Stimulated activated CD8-positive, alpha-beta memory T cell treated with anti-CD3 and anti-CD28 coated beads, Interleukin-15, amount 100 ng/mL, for 1 hour (primary cell): ENCODE measurements around the gene CHST4.
"Not testable (repeated sequence)": the region's sequence is repeated elsewhere in the genome, so short reads cannot be mapped to it uniquely, and the experiment has no call there.

Experiments used
- DNase-seq: peaks from one replicate; pipeline ENCODE4 v3.0.0-alpha.2; 2020; ENCODE audit warnings: low read depth

The CHST4 gene

GRCh38 chr16:71526111-71526631 is at the start of gene CHST4:
Gene CHST4 (plus strand): TSS chr16:71526426. CDS start chr16:71536678, 10,252 bp downstream.
- no peak for DNase-seq

- no peak for DNase-seq
Observed at GRCh38 chr16:71476457-71477124, 49.6 kb upstream of the CHST4 start.

GRCh38 chr16:71479420-71479819 is 46.8 kb upstream of the CHST4 start:
- DNase-seq, result no peak

- no peak for DNase-seq
Observed at GRCh38 chr16:71480956-71481355, 45.3 kb upstream of the CHST4 start.

- no peak for DNase-seq
Observed at GRCh38 chr16:71482569-71482968, 43.7 kb upstream of the CHST4 start.

GRCh38 chr16:71484006-71484893 is 42.0 kb upstream of the CHST4 start:
- peak; percentile 62 for DNase-seq

GRCh38 chr16:71489122-71489521 is 37.1 kb upstream of the CHST4 start, which contains the start of gene ZNF19:
Gene ZNF19 (minus strand): TSS chr16:71489324. CDS start chr16:71482114, 7,210 bp downstream.
- DNase-seq, result no peak

GRCh38 chr16:71490361-71490760 is 35.9 kb upstream of the CHST4 start:
- no peak for DNase-seq

- DNase-seq, result no peak
Observed at GRCh38 chr16:71491054-71491453, 35.2 kb upstream of the CHST4 start.

- DNase-seq, result no peak
Observed at GRCh38 chr16:71492786-71493185, 33.4 kb upstream of the CHST4 start.

GRCh38 chr16:71493213-71493612 is 33.0 kb upstream of the CHST4 start:
- no peak for DNase-seq

GRCh38 chr16:71498031-71498430 is 28.2 kb upstream of the CHST4 start:
- DNase-seq, result no peak

GRCh38 chr16:71499775-71500364 is 26.4 kb upstream of the CHST4 start:
- DNase-seq, result peak; percentile 20

- no peak for DNase-seq
Observed at GRCh38 chr16:71500964-71501363, 25.3 kb upstream of the CHST4 start.

GRCh38 chr16:71501547-71501946 is 24.7 kb upstream of the CHST4 start:
- DNase-seq, result no peak

GRCh38 chr16:71504051-71504450 is 22.2 kb upstream of the CHST4 start:
- not testable (repeated sequence) for DNase-seq

- no peak for DNase-seq
Observed at GRCh38 chr16:71504901-71505300, 21.3 kb upstream of the CHST4 start.

- no peak for DNase-seq
Observed at GRCh38 chr16:71507061-71507460, 19.2 kb upstream of the CHST4 start.

GRCh38 chr16:71513302-71513701 is 12.9 kb upstream of the CHST4 start:
- DNase-seq, result no peak

GRCh38 chr16:71514476-71514875 is 11.8 kb upstream of the CHST4 start:
- no peak for DNase-seq

- no peak for DNase-seq
Observed at GRCh38 chr16:71515026-71515425, 11.2 kb upstream of the CHST4 start.

GRCh38 chr16:71520550-71520949 is 5.7 kb upstream of the CHST4 start:
- DNase-seq, result no peak
